C4-2B (cell line): ENCODE results near the gene OTP.

ENCODE experiments used
- ZFX ChIP-seq: fragments of 450-650 bp; IDR thresholded peaks from 2 replicates; pipeline ENCODE4 v1.6.1; 2017
- TF ChIP-seq, protein P1 (sequence below): fragments of 450-650 bp; conservative IDR thresholded peaks from 2 replicates; pipeline ENCODE4 v1.5.1; 2017; ENCODE audit warnings: mild to moderate bottlenecking

- TF ChIP-seq, protein P1, sequence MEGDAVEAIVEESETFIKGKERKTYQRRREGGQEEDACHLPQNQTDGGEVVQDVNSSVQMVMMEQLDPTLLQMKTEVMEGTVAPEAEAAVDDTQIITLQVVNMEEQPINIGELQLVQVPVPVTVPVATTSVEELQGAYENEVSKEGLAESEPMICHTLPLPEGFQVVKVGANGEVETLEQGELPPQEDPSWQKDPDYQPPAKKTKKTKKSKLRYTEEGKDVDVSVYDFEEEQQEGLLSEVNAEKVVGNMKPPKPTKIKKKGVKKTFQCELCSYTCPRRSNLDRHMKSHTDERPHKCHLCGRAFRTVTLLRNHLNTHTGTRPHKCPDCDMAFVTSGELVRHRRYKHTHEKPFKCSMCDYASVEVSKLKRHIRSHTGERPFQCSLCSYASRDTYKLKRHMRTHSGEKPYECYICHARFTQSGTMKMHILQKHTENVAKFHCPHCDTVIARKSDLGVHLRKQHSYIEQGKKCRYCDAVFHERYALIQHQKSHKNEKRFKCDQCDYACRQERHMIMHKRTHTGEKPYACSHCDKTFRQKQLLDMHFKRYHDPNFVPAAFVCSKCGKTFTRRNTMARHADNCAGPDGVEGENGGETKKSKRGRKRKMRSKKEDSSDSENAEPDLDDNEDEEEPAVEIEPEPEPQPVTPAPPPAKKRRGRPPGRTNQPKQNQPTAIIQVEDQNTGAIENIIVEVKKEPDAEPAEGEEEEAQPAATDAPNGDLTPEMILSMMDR, result no peak
- TF ChIP-seq ZFX, result no peak
Measured at GRCh38 chr5:77633207-77633675, 5.3 kb downstream of the OTP start.
